ENCODE data around the gene TNS1. TPM values are rescaled to one million over a fixed set of nuclear protein-coding genes. Genes with fewer than 3 reads are reported as not detected.

The TNS1 gene
- total RNA-seq, 3 donors from 2014 or later (not counting 1 experiment from before 2014, with no cell fraction given): 1.1 to 3.0 (median 2.1) TPM

DNA sequence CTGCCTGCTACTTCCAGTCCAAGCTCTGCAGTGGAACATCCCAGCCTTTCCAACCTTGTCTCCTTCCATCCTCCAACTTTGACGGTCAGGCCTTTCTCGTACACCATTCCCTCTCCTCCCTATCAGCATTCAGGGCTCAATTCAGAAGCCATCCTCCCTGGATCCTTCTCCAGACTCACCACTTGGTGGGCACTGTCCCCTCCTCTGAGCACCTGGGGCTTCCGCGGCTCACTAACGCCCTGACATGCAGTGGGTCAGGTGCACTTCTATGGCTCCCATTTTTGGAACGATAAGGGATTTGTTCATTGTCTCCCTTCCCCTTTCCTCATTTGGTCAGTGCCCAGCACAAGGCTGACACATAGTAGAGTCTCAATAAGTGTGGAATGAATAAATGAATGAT lies 56.7 kb downstream of the TNS1 start:
- intact Hi-C loops (cut with micrococcal nuclease): no loop called here
- no peaks in the 10 kb centered on the region for H3K36me3 ChIP-seq (ENCODE audit: control insufficient read depth, insufficient read depth, low read length)
- Mint-ChIP-seq H3K4me3 (no peak overlapping the region), H3K4me1 (no peaks in the 10 kb centered on the region), H3K27ac (no peak overlapping the region), H3K36me3 (no peaks in the 10 kb centered on the region), H3K27me3 (ENCODE audit: low read depth in 2 of 2) (peaks cover 21 to 27% of the 10 kb centered on the region in 2 donors), H3K9me3 (no peaks in the 10 kb centered on the region)
- no peaks in the 10 kb centered on the region for H3K27me3 ChIP-seq (ENCODE audit: control insufficient read depth, insufficient read depth, low read length)
- no peak overlapping the region for H3K27ac ChIP-seq (ENCODE audit: low read length)
- DNase-seq (no peak), ATAC-seq (no peak)
- no peak overlapping the region for H3K4me3 ChIP-seq (ENCODE audit: low read length)
- H3K4me1 ChIP-seq (ENCODE audit: control insufficient read depth, insufficient read depth, low read length): no peaks in the 10 kb centered on the region
- H3K9me3 ChIP-seq (ENCODE audit: control insufficient read depth, insufficient read depth, low read length): no peaks in the 10 kb centered on the region
- TF ChIP-seq, protein P1, sequence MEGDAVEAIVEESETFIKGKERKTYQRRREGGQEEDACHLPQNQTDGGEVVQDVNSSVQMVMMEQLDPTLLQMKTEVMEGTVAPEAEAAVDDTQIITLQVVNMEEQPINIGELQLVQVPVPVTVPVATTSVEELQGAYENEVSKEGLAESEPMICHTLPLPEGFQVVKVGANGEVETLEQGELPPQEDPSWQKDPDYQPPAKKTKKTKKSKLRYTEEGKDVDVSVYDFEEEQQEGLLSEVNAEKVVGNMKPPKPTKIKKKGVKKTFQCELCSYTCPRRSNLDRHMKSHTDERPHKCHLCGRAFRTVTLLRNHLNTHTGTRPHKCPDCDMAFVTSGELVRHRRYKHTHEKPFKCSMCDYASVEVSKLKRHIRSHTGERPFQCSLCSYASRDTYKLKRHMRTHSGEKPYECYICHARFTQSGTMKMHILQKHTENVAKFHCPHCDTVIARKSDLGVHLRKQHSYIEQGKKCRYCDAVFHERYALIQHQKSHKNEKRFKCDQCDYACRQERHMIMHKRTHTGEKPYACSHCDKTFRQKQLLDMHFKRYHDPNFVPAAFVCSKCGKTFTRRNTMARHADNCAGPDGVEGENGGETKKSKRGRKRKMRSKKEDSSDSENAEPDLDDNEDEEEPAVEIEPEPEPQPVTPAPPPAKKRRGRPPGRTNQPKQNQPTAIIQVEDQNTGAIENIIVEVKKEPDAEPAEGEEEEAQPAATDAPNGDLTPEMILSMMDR (IDR thresholded peaks at IDR 0.05): no peak
- WGBS (ENCODE audit: insufficient coverage): 88% methylated on average over 6 of the region's 6 CpGs

DNA sequence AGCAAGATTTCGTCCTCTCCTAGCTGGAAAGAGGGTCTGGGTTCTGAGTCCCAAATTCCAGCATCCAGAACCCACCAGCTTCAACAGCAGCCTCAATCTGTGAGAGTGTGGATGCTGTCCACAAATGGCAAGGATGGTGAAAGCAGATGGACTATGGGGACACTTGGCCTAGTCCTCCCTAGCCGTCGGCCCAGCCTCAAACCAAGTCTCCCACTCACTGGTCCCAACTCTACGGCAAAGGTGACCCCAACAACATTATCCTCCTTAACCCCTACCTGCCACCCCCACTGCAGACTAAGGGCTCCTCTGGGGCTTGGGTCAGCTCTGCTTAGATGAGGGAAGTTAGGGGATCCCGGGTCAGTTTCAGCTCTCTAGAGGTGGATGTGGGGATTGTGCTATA lies 57.3 kb downstream of the TNS1 start:
- H3K27ac Mint-ChIP-seq: no peak overlapping the region
- DNase-seq (no peak), ATAC-seq (no peak)
- H3K4me3 Mint-ChIP-seq: no peak overlapping the region
- no peaks in the 10 kb centered on the region for H3K4me1 Mint-ChIP-seq
- no peaks in the 10 kb centered on the region for H3K36me3 ChIP-seq (ENCODE audit: control insufficient read depth, insufficient read depth, low read length)
- no peaks in the 10 kb centered on the region for H3K36me3 Mint-ChIP-seq
- intact Hi-C loops (cut with micrococcal nuclease): no loop called here
- no peak overlapping the region for H3K4me3 ChIP-seq (ENCODE audit: low read length)
- no peaks in the 10 kb centered on the region for H3K9me3 ChIP-seq (ENCODE audit: control insufficient read depth, insufficient read depth, low read length)
- no peak overlapping the region for H3K27ac ChIP-seq (ENCODE audit: low read length)
- WGBS (ENCODE audit: insufficient coverage): 43% methylated on average over 1 of the region's 5 CpGs
- no peaks in the 10 kb centered on the region for H3K27me3 ChIP-seq (ENCODE audit: control insufficient read depth, insufficient read depth, low read length)
- peaks cover 21 to 31% of the 10 kb centered on the region in 2 donors for H3K27me3 Mint-ChIP-seq (ENCODE audit: low read depth in 2 of 2)
- TF ChIP-seq, protein P1 (IDR thresholded peaks at IDR 0.05): no peak
- H3K4me1 ChIP-seq (ENCODE audit: control insufficient read depth, insufficient read depth, low read length): no peaks in the 10 kb centered on the region
- no peaks in the 10 kb centered on the region for H3K9me3 Mint-ChIP-seq

DNA sequence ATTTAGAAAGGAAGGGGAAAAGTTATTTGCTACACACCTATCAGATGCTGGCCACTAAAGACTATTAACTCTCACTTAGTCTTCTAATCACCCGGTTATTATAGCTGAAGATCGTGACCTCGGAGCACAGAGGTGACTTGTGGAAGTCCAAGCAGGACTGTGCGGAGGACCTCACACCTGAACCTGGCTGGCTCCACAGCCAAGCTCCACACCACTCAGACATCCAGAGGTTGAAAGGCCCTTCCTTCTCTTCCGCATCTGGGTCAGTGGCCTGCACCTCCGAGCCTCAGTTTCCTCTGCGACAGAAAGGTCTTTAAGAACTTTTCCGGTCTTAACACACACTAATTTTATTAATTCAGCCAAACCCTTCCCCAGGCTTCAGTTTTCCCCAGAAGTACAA lies 57.9 kb downstream of the TNS1 start:
- no peak overlapping the region for H3K27ac Mint-ChIP-seq
- peaks cover 24 to 35% of the 10 kb centered on the region in 2 donors for H3K27me3 Mint-ChIP-seq (ENCODE audit: low read depth in 2 of 2)
- no peaks in the 10 kb centered on the region for H3K4me1 Mint-ChIP-seq
- H3K36me3 ChIP-seq (ENCODE audit: control insufficient read depth, insufficient read depth, low read length): no peaks in the 10 kb centered on the region
- no peaks in the 10 kb centered on the region for H3K9me3 ChIP-seq (ENCODE audit: control insufficient read depth, insufficient read depth, low read length)
- no peak for ATAC-seq
- H3K36me3 Mint-ChIP-seq: no peaks in the 10 kb centered on the region
- intact Hi-C loops (cut with micrococcal nuclease): no loop called here
- no peak overlapping the region for H3K4me3 ChIP-seq (ENCODE audit: low read length)
- DNase-seq: no peak
- no peaks in the 10 kb centered on the region for H3K9me3 Mint-ChIP-seq
- no peak overlapping the region for H3K27ac ChIP-seq (ENCODE audit: low read length)
- TF ChIP-seq, protein P1 (IDR thresholded peaks at IDR 0.05): no peak
- H3K4me1 ChIP-seq (ENCODE audit: control insufficient read depth, insufficient read depth, low read length): no peaks in the 10 kb centered on the region
- 95% methylated on average over 8 of the region's 8 CpGs for WGBS (ENCODE audit: insufficient coverage)
- H3K4me3 Mint-ChIP-seq: no peak overlapping the region
- no peaks in the 10 kb centered on the region for H3K27me3 ChIP-seq (ENCODE audit: control insufficient read depth, insufficient read depth, low read length)

DNA sequence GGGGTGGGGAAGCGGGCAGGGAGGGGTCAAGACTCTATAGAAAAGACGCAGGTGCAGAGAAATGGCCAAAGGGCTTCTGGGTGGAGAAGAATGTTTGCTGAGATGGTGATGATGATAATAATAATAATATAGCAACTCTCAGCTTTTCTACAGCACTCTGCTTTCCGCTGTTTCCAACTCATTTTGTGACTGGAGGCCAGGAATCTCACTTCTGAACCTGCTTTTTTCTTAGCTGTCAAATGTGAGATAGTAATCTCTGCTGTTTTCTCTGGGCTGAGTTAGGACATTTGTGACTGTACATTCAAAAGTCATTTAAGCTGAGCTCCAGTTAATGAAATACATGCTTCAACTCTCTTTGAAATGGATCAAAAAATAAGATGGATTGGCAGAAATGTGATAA lies 58.4 kb downstream of the TNS1 start:
- H3K27me3 ChIP-seq (ENCODE audit: control insufficient read depth, insufficient read depth, low read length): no peaks in the 10 kb centered on the region
- WGBS (ENCODE audit: insufficient coverage): 78% methylated on average over 2 of the region's 3 CpGs

More for the DNA sequence above, 58.4 kb downstream of the TNS1 start:
- H3K36me3 ChIP-seq (ENCODE audit: control insufficient read depth, insufficient read depth, low read length): no peaks in the 10 kb centered on the region
- no peaks in the 10 kb centered on the region for H3K4me1 Mint-ChIP-seq
- no peak overlapping the region for H3K27ac ChIP-seq (ENCODE audit: low read length)
- H3K4me3 ChIP-seq (ENCODE audit: low read length): no peak overlapping the region
- H3K9me3 Mint-ChIP-seq: no peaks in the 10 kb centered on the region
- H3K36me3 Mint-ChIP-seq: no peaks in the 10 kb centered on the region
- H3K4me1 ChIP-seq (ENCODE audit: control insufficient read depth, insufficient read depth, low read length): no peaks in the 10 kb centered on the region
- TF ChIP-seq, protein P1 (IDR thresholded peaks at IDR 0.05): no peak
- peaks cover 24 to 35% of the 10 kb centered on the region in 2 donors for H3K27me3 Mint-ChIP-seq (ENCODE audit: low read depth in 2 of 2)
- intact Hi-C loops (cut with micrococcal nuclease): no loop called here
- DNase-seq (no peak), ATAC-seq (no peak)
- no peak overlapping the region for H3K4me3 Mint-ChIP-seq
- H3K9me3 ChIP-seq (ENCODE audit: control insufficient read depth, insufficient read depth, low read length): no peaks in the 10 kb centered on the region
- no peak overlapping the region for H3K27ac Mint-ChIP-seq
